ENCODE results near the gene GULP1. TPM values are rescaled to one million over a fixed set of nuclear protein-coding genes. Genes with fewer than 3 reads are reported as not detected.
A peak's percentile ranks its signal among the peaks of the same experiment; 100 is the strongest.
"Not testable (repeated sequence)": the region's sequence is repeated elsewhere in the genome, so short reads cannot be mapped to it uniquely, and the experiment has no call there.

Gene GULP1
- total RNA-seq, 2 experiments from 2014 or later = not detected

- no peak overlapping the region for H3K4me3 Mint-ChIP-seq
- H3K27ac Mint-ChIP-seq = no peak overlapping the region
- no peaks in the 10 kb centered on the region for H3K27me3 Mint-ChIP-seq (ENCODE audit: low read depth)
- no peaks in the 10 kb centered on the region for H3K9me3 Mint-ChIP-seq (ENCODE audit: insufficient read depth)
- POLR2A ChIA-PET = no interaction called here
- no peak for DNase-seq
- CTCF ChIA-PET = no interaction called here
- ATAC-seq = no peak
- H3K36me3 Mint-ChIP-seq (ENCODE audit: low read depth) = no peaks in the 10 kb centered on the region
- no peaks in the 10 kb centered on the region for H3K4me1 Mint-ChIP-seq (ENCODE audit: low read depth)
Measured at GRCh38 chr2:188599140-188599539, 307.5 kb downstream of the GULP1 start.

GRCh38 chr2:188600536-188601210 is 309.0 kb downstream of the GULP1 start:
- no peak overlapping the region for H3K4me3 Mint-ChIP-seq
- H3K36me3 Mint-ChIP-seq (ENCODE audit: low read depth) = no peaks in the 10 kb centered on the region
- no peaks in the 10 kb centered on the region for H3K9me3 Mint-ChIP-seq (ENCODE audit: insufficient read depth)
- H3K27me3 Mint-ChIP-seq (ENCODE audit: low read depth) = no peaks in the 10 kb centered on the region
- ChIA-PET POLR2A (no interaction called here), CTCF (no interaction called here)
- no peak for DNase-seq
- no peak overlapping the region for H3K27ac Mint-ChIP-seq
- H3K4me1 Mint-ChIP-seq (ENCODE audit: low read depth) = no peaks in the 10 kb centered on the region
- ATAC-seq = no peak

GRCh38 chr2:188601391-188601790 is 309.7 kb downstream of the GULP1 start:
- no peak for ATAC-seq
- POLR2A ChIA-PET = no interaction called here
- no peak overlapping the region for H3K4me3 Mint-ChIP-seq
- no peaks in the 10 kb centered on the region for H3K27me3 Mint-ChIP-seq (ENCODE audit: low read depth)
- no peaks in the 10 kb centered on the region for H3K36me3 Mint-ChIP-seq (ENCODE audit: low read depth)
- H3K9me3 Mint-ChIP-seq (ENCODE audit: insufficient read depth) = no peaks in the 10 kb centered on the region
- H3K4me1 Mint-ChIP-seq (ENCODE audit: low read depth) = no peaks in the 10 kb centered on the region
- CTCF ChIA-PET = interaction anchor here (0.9 kb wide), 1 partner anchor 31 kb away, joined by 5 read pairs; no protein-coding TSS in a partner anchor
- DNase-seq = no peak
- H3K27ac Mint-ChIP-seq = no peak overlapping the region

GRCh38 chr2:188601927-188602326 is 310.3 kb downstream of the GULP1 start:
- no peak for ATAC-seq
- no peaks in the 10 kb centered on the region for H3K9me3 Mint-ChIP-seq (ENCODE audit: insufficient read depth)
- no peaks in the 10 kb centered on the region for H3K4me1 Mint-ChIP-seq (ENCODE audit: low read depth)
- H3K4me3 Mint-ChIP-seq = no peak overlapping the region
- no peak overlapping the region for H3K27ac Mint-ChIP-seq
- CTCF ChIA-PET = interaction anchor here (0.9 kb wide), 1 partner anchor 31 kb away, joined by 5 read pairs; no protein-coding TSS in a partner anchor
- no peaks in the 10 kb centered on the region for H3K36me3 Mint-ChIP-seq (ENCODE audit: low read depth)
- no peak for DNase-seq
- POLR2A ChIA-PET = no interaction called here
- H3K27me3 Mint-ChIP-seq (ENCODE audit: low read depth) = no peaks in the 10 kb centered on the region

- no peak for DNase-seq
- Mint-ChIP-seq H3K27me3 (ENCODE audit: low read depth) (no peaks in the 10 kb centered on the region), H3K4me3 (no peak overlapping the region), H3K4me1 (ENCODE audit: low read depth) (no peaks in the 10 kb centered on the region), H3K36me3 (ENCODE audit: low read depth) (no peaks in the 10 kb centered on the region), H3K27ac (no peak overlapping the region), H3K9me3 (ENCODE audit: insufficient read depth) (no peaks in the 10 kb centered on the region)
- CTCF ChIA-PET = no interaction called here
- no peak for ATAC-seq
- POLR2A ChIA-PET = no interaction called here
Measured at GRCh38 chr2:188604579-188604978, 312.9 kb downstream of the GULP1 start.

- H3K27ac Mint-ChIP-seq; H3K9me3 Mint-ChIP-seq (ENCODE audit: insufficient read depth); H3K27me3 Mint-ChIP-seq (ENCODE audit: low read depth); H3K4me1 Mint-ChIP-seq (ENCODE audit: low read depth); ATAC-seq; H3K36me3 Mint-ChIP-seq (ENCODE audit: low read depth); DNase-seq; POLR2A ChIA-PET: not testable (repeated sequence)
- peak overlapping the region; percentile 22 for H3K4me3 Mint-ChIP-seq
- CTCF ChIA-PET = interaction anchor here (1.1 kb wide), 1 partner anchor 16 kb away, joined by 3 read pairs; no protein-coding TSS in a partner anchor
Measured at GRCh38 chr2:188605609-188606584, 314.2 kb downstream of the GULP1 start.

- H3K4me1 Mint-ChIP-seq (ENCODE audit: low read depth); DNase-seq; CTCF ChIA-PET; H3K27ac Mint-ChIP-seq; POLR2A ChIA-PET; ATAC-seq; H3K9me3 Mint-ChIP-seq (ENCODE audit: insufficient read depth); H3K36me3 Mint-ChIP-seq (ENCODE audit: low read depth); H3K4me3 Mint-ChIP-seq; H3K27me3 Mint-ChIP-seq (ENCODE audit: low read depth): not testable (repeated sequence)
Measured at GRCh38 chr2:188606596-188606995, 314.9 kb downstream of the GULP1 start.

GRCh38 chr2:188607501-188607900 is 315.8 kb downstream of the GULP1 start:
- ChIA-PET POLR2A (no interaction called here), CTCF (no interaction called here)
- Mint-ChIP-seq H3K9me3 (ENCODE audit: insufficient read depth) (no peaks in the 10 kb centered on the region), H3K4me3 (no peak overlapping the region), H3K27ac (no peak overlapping the region), H3K27me3 (ENCODE audit: low read depth) (no peaks in the 10 kb centered on the region), H3K4me1 (ENCODE audit: low read depth) (no peaks in the 10 kb centered on the region), H3K36me3 (ENCODE audit: low read depth) (no peaks in the 10 kb centered on the region)
- ATAC-seq (no peak), DNase-seq (no peak)

- ATAC-seq = no peak
- H3K36me3 Mint-ChIP-seq (ENCODE audit: low read depth) = no peaks in the 10 kb centered on the region
- DNase-seq = no peak
- ChIA-PET CTCF (no interaction called here), POLR2A (no interaction called here)
- no peaks in the 10 kb centered on the region for H3K4me1 Mint-ChIP-seq (ENCODE audit: low read depth)
- H3K9me3 Mint-ChIP-seq (ENCODE audit: insufficient read depth) = no peaks in the 10 kb centered on the region
- no peak overlapping the region for H3K27ac Mint-ChIP-seq
- H3K27me3 Mint-ChIP-seq (ENCODE audit: low read depth) = no peaks in the 10 kb centered on the region
- no peak overlapping the region for H3K4me3 Mint-ChIP-seq
Measured at GRCh38 chr2:188609321-188610049, 317.8 kb downstream of the GULP1 start.

GRCh38 chr2:188610050-188610444 is 318.4 kb downstream of the GULP1 start:
- Mint-ChIP-seq H3K27ac (no peak overlapping the region), H3K4me3 (no peak overlapping the region), H3K9me3 (ENCODE audit: insufficient read depth) (no peaks in the 10 kb centered on the region), H3K36me3 (ENCODE audit: low read depth) (no peaks in the 10 kb centered on the region), H3K27me3 (ENCODE audit: low read depth) (no peaks in the 10 kb centered on the region), H3K4me1 (ENCODE audit: low read depth) (no peaks in the 10 kb centered on the region)
- ChIA-PET POLR2A (no interaction called here), CTCF (no interaction called here)
- ATAC-seq = no peak
- no peak for DNase-seq

- no peaks in the 10 kb centered on the region for H3K36me3 Mint-ChIP-seq (ENCODE audit: low read depth)
- H3K27me3 Mint-ChIP-seq (ENCODE audit: low read depth) = no peaks in the 10 kb centered on the region
- H3K4me3 Mint-ChIP-seq = no peak overlapping the region
- CTCF ChIA-PET = no interaction called here
- POLR2A ChIA-PET = no interaction called here
- H3K9me3 Mint-ChIP-seq (ENCODE audit: insufficient read depth) = no peaks in the 10 kb centered on the region
- H3K27ac Mint-ChIP-seq = no peak overlapping the region
- no peak for ATAC-seq
- no peak for DNase-seq
- H3K4me1 Mint-ChIP-seq (ENCODE audit: low read depth) = no peaks in the 10 kb centered on the region
Measured at GRCh38 chr2:188610827-188611226, 319.2 kb downstream of the GULP1 start.

GRCh38 chr2:188619146-188619545 is 327.5 kb downstream of the GULP1 start:
- no peak overlapping the region for H3K27ac Mint-ChIP-seq
- ChIA-PET POLR2A (no interaction called here), CTCF (no interaction called here)
- H3K27me3 Mint-ChIP-seq (ENCODE audit: low read depth) = no peaks in the 10 kb centered on the region
- ATAC-seq (no peak), DNase-seq (no peak)
- H3K36me3 Mint-ChIP-seq (ENCODE audit: low read depth) = no peaks in the 10 kb centered on the region
- H3K4me3 Mint-ChIP-seq = no peak overlapping the region
- H3K9me3 Mint-ChIP-seq (ENCODE audit: insufficient read depth) = no peaks in the 10 kb centered on the region
- no peaks in the 10 kb centered on the region for H3K4me1 Mint-ChIP-seq (ENCODE audit: low read depth)
